HCT116 (cell line): ENCODE results near the gene ZBTB7C. TPM values are rescaled to one million over a fixed set of nuclear protein-coding genes. Genes with fewer than 3 reads are reported as not detected.

ENCODE experiments used
- ATAC-seq: fragments of 200-7000 bp; cut with Tn5 transposase; 2 replicates; pipeline ENCODE4 v1.9.1; 2020; ENCODE audit warnings: mild to moderate bottlenecking, moderate library complexity
- BruUV-seq: library from RNA; stranded (reverse); fragments of 400-500 nt; replicated peaks from 2 replicates; lab custom pipeline; 2021; lab: Mats Ljungman, UMichigan
- CTCF ChIA-PET: fragments of 300-600 bp; sonication (Branson Sonifier 250); formaldehyde crosslinking; loops from one replicate; lab custom pipeline; 2021; ENCODE audit warnings: antibody characterized with exemption; lab: Charles Lee
- POLR2A ChIA-PET: fragments of 300-600, 350-600 bp; sonication (Branson Sonifier 250); formaldehyde crosslinking; loops from one replicate; lab custom pipeline; 2021; ENCODE audit warnings: antibody characterized with exemption; lab: Charles Lee
- RAD21 ChIA-PET, 2 experiments: fragments of 300-600 bp; sonication (Branson Sonifier 250); formaldehyde crosslinking; loops; one replicate each; lab custom pipeline; 2023; ENCODE audit warnings: low total read pairs in 2 of 2; ENCODE audit not compliant: uncharacterized antibody in 2 of 2, unreplicated experiment in 2 of 2, low non-redundant PET in 1 of 2; lab: Charles Lee
- DNase-seq: peaks from one replicate; pipeline ENCODE4 v3.0.0-alpha.2; 2010; ENCODE audit warnings: low read depth, low spot score
- H2AFZ ChIP-seq: fragments of 200-600 bp; shearing (Covaris generic), sonication (generic); 2 replicates; pipeline ENCODE4 v1.6.1; 2017; ENCODE audit warnings: low read depth, mixed run types, mixed read lengths, antibody characterized with exemption, low read length; ENCODE audit not compliant: poor library complexity, severe bottlenecking
- H3K27ac ChIP-seq: 2 replicates; pipeline ENCODE4 v1.5.1; 2012; ENCODE audit warnings: low read depth, low read length
- H3K27me3 ChIP-seq: fragments of 200-600 bp; sonication (generic); 2 replicates; pipeline ENCODE4 v1.6.1; 2016; ENCODE audit warnings: mixed run types, low read length, mixed read lengths; ENCODE audit not compliant: insufficient read depth
- H3K36me3 ChIP-seq, 2 experiments: fragments of 200-500 bp in 1 of 2; fragments of 200-600 bp in 1 of 2; sonication (Bioruptor generic) in 1 of 2; sonication (generic) in 1 of 2; 2 replicates each; pipeline versions ENCODE4 v1.5.1 to v1.6.1; 2014 to 2016; ENCODE audit warnings: low read length in 2 of 2, inconsistent platforms in 1 of 2, mixed read lengths in 1 of 2, mixed run types in 1 of 2; ENCODE audit not compliant: insufficient read depth in 2 of 2, control insufficient read depth in 1 of 2
- H3K4me1 ChIP-seq, 2 experiments: fragments of 200-600 bp in 1 of 2; sonication (generic) in 1 of 2; 2 replicates each; pipeline versions ENCODE4 v1.5.1 to v1.6.1; 2012 to 2017; ENCODE audit warnings: low read length in 2 of 2, inconsistent platforms in 1 of 2, mild to moderate bottlenecking in 1 of 2, mixed read lengths in 1 of 2, mixed run types in 1 of 2, moderate library complexity in 1 of 2; ENCODE audit not compliant: insufficient read depth in 2 of 2, control insufficient read depth in 1 of 2
- H3K4me2 ChIP-seq: fragments of 200-600 bp; sonication (generic); 2 replicates; pipeline ENCODE4 v1.6.1; 2017; ENCODE audit warnings: mixed run types, low read length, mixed read lengths
- H3K4me3 ChIP-seq, 2 experiments: fragments of 200-600 bp in 1 of 2; sonication (generic) in 1 of 2; replicated peaks in 1 of 2; 2 replicates each; pipeline ENCODE4 v1.5.1; 2011 to 2016; ENCODE audit warnings: low read length in 2 of 2, control low read depth in 1 of 2, low read depth in 1 of 2, mild to moderate bottlenecking in 1 of 2, mixed read lengths in 1 of 2, mixed run types in 1 of 2
- H3K79me2 ChIP-seq: fragments of 200-600 bp; sonication (generic); 2 replicates; pipeline ENCODE4 v1.6.1; 2017; ENCODE audit warnings: mild to moderate bottlenecking, mixed run types, low read length, moderate library complexity, mixed read lengths; ENCODE audit not compliant: insufficient read depth
- H3K9ac ChIP-seq: fragments of 200-600 bp; sonication (generic); 2 replicates; pipeline ENCODE4 v1.6.1; 2016; ENCODE audit warnings: low read length, mixed read lengths
- H3K9me2 ChIP-seq: fragments of 200-600 bp; sonication (generic), shearing (Covaris generic); 2 replicates; pipeline ENCODE4 v1.6.1; 2017; ENCODE audit warnings: mixed run types, mild to moderate bottlenecking, moderate library complexity; ENCODE audit not compliant: insufficient read depth
- H3K9me3 ChIP-seq, 2 experiments: fragments of 200-500 bp in 1 of 2; fragments of 200-600 bp in 1 of 2; sonication (Bioruptor generic) in 1 of 2; sonication (generic) in 1 of 2; 2 replicates each; pipeline ENCODE4 v1.6.1; 2014 to 2017; ENCODE audit warnings: low read length in 2 of 2, mixed read lengths in 2 of 2, inconsistent platforms in 1 of 2, low read depth in 1 of 2, mild to moderate bottlenecking in 1 of 2, mixed run types in 1 of 2, moderate library complexity in 1 of 2; ENCODE audit not compliant: control insufficient read depth in 1 of 2, insufficient read depth in 1 of 2
- H4K20me1 ChIP-seq: fragments of 200-600 bp; sonication (generic), shearing (Covaris generic); 2 replicates; pipeline ENCODE4 v1.6.1; 2017; ENCODE audit warnings: mixed run types, mild to moderate bottlenecking, moderate library complexity; ENCODE audit not compliant: insufficient read depth
- CBX3 ChIP-seq: IDR thresholded peaks from 2 replicates; pipeline ENCODE4 v1.6.1; 2012; ENCODE audit warnings: low read depth
- CEBPB ChIP-seq: IDR thresholded peaks from 2 replicates; pipeline ENCODE4 v1.6.1; 2012; ENCODE audit warnings: low read depth
- CTCF ChIP-seq, 3 experiments: fragments of 200-600 bp in 1 of 3; sonication (generic) in 1 of 3; IDR thresholded peaks in 2 of 3; conservative IDR thresholded peaks in 1 of 3; 2 replicates each; pipeline ENCODE4 v1.5.1; 2012 to 2017; ENCODE audit warnings: low read depth in 2 of 3, low read length in 2 of 3, antibody characterized with exemption in 1 of 3, borderline replicate concordance in 1 of 3, control low read depth in 1 of 3, mild to moderate bottlenecking in 1 of 3, mixed read lengths in 1 of 3, mixed run types in 1 of 3, moderate library complexity in 1 of 3; ENCODE audit not compliant: insufficient read depth in 1 of 3
- EGR1 ChIP-seq: IDR thresholded peaks from 2 replicates; pipeline ENCODE4 v1.6.1; 2012; ENCODE audit warnings: low read depth
- EZH2 ChIP-seq: fragments of 200-600 bp; sonication (generic); IDR thresholded peaks from 2 replicates; pipeline ENCODE4 v1.6.1; 2017; ENCODE audit warnings: antibody characterized with exemption, mixed run types
- EZH2phosphoT487 ChIP-seq: fragments of 200-600 bp; IDR thresholded peaks from 2 replicates; pipeline ENCODE4 v1.6.1; 2018; ENCODE audit warnings: antibody characterized with exemption, borderline replicate concordance
- JUND ChIP-seq: IDR thresholded peaks from 2 replicates; pipeline ENCODE4 v1.6.1; 2012
- POLR2AphosphoS5 ChIP-seq: IDR thresholded peaks from 2 replicates; pipeline ENCODE4 v1.6.1; 2011; ENCODE audit warnings: mild to moderate bottlenecking, low read depth, low read length, moderate library complexity
- RAD21 ChIP-seq: IDR thresholded peaks from 2 replicates; pipeline ENCODE4 v1.6.1; 2012; ENCODE audit warnings: low read depth, mild to moderate bottlenecking
- SP1 ChIP-seq: IDR thresholded peaks from 2 replicates; pipeline ENCODE4 v1.6.1; 2012; ENCODE audit warnings: low read depth
- TCF7L2 ChIP-seq: IDR thresholded peaks from 2 replicates; pipeline ENCODE4 v1.7.0; 2011; ENCODE audit warnings: borderline replicate concordance, inconsistent platforms; ENCODE audit not compliant: insufficient read depth, insufficient read length; ENCODE audit errors: extremely low read depth
- ZFX ChIP-seq: fragments of 450-650 bp; IDR thresholded peaks from 2 replicates; pipeline ENCODE4 v1.6.1; 2017
- intact Hi-C: fragments of 100-400 bp; cut with micrococcal nuclease; formaldehyde crosslinking; loops from 2 replicates; pipeline ENCODE4 v1.10.0; 2022
- total RNA-seq: library from RNA; stranded (reverse); gene quantifications from one replicate; pipeline ENCODE4 v1.2.1, GENCODE V29; 2021; ENCODE audit not compliant: unreplicated experiment
- TF ChIP-seq, protein P1 (sequence below): IDR thresholded peaks from 2 replicates; pipeline ENCODE4 v1.6.1; 2012
- TF ChIP-seq, protein P2 (sequence below): IDR thresholded peaks from 2 replicates; pipeline ENCODE4 v1.6.1; 2011; ENCODE audit warnings: mild to moderate bottlenecking, low read length, moderate library complexity; ENCODE audit not compliant: insufficient replicate concordance; ENCODE audit errors: extremely low read depth

Gene ZBTB7C
- total RNA-seq, 1 experiment from 2014 or later = 0.37 TPM

DNA sequence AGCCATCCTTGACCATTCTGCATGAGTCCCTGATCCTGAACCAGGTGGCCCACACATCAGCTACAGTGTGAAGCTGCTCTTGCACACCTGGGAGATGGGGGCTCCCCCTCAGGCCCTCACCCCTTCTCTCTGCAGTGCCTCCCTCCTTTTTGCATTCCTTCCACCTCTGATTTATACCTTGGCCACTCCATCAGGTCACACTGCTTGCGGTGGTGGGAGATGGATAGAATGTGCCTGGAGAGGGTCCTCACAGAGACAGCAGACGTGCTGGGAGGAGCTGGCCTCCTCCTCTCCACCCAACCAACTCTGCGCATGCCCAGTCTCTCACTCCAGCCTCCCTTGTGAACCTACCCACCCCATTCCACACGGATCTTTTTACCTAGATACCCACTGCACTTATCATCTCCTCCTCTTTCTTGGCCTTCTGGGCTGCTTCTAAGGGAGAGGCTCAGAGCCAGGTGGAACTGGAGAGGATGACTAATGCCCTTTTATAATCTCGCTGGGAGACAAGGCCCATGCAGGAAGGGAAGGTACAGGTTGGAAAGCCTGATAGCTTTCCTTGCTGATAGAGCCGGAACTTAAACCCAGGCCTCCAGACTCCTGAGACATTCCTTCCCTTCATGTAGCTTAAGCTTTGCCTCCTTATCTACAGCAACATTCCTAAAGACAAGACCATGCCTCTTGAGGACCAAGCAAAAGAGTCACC is 205.1 kb downstream of the ZBTB7C start:
- Histone ChIP-seq H3K36me3 (no peaks in the 10 kb centered on the region), H3K9me3 (no peaks in the 10 kb centered on the region), H3K27ac (no peak overlapping the region), H3K9me2 (no peaks in the 10 kb centered on the region), H4K20me1 (no peaks in the 10 kb centered on the region), H2AFZ (no peak overlapping the region), H3K79me2 (no peaks in the 10 kb centered on the region), H3K9ac (no peak overlapping the region), H3K4me1 (peaks cover 8 to 24% of the 10 kb centered on the region in 2 experiments; a peak in 3 of 4 replicates), H3K4me2 (no peak overlapping the region), H3K27me3 (peaks cover 17% of the 10 kb centered on the region; the same call in 1 of the 2 replicates), H3K4me3 (no peak overlapping the region)
- no peak for ATAC-seq
- TF ChIP-seq EZH2phosphoT487 (no peak), TCF7L2 (no peak), CBX3 (no peak), CEBPB (no peak), EZH2 (no peak), RAD21 (no peak), SP1 (no peak), CTCF (IDR thresholded peaks at IDR 0.05 in 2 of 3, conservative IDR thresholded peaks at IDR 0.05 in 1 of 3; ENCODE audit: borderline replicate concordance in 1 of 3, insufficient read depth in 1 of 3, low read depth in 2 of 3, low read length in 2 of 3) (no peak), POLR2AphosphoS5 (no peak), EGR1 (no peak), JUND (no peak), ZFX (no peak)
- TF ChIP-seq, protein P1, sequence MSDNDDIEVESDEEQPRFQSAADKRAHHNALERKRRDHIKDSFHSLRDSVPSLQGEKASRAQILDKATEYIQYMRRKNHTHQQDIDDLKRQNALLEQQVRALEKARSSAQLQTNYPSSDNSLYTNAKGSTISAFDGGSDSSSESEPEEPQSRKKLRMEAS = no peak
- TF ChIP-seq, protein P2, sequence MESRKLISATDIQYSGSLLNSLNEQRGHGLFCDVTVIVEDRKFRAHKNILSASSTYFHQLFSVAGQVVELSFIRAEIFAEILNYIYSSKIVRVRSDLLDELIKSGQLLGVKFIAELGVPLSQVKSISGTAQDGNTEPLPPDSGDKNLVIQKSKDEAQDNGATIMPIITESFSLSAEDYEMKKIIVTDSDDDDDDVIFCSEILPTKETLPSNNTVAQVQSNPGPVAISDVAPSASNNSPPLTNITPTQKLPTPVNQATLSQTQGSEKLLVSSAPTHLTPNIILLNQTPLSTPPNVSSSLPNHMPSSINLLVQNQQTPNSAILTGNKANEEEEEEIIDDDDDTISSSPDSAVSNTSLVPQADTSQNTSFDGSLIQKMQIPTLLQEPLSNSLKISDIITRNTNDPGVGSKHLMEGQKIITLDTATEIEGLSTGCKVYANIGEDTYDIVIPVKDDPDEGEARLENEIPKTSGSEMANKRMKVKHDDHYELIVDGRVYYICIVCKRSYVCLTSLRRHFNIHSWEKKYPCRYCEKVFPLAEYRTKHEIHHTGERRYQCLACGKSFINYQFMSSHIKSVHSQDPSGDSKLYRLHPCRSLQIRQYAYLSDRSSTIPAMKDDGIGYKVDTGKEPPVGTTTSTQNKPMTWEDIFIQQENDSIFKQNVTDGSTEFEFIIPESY = no peak
- ChIA-PET RAD21 (no interaction called here), POLR2A (no interaction called here), CTCF (no interaction called here)
- no peak for DNase-seq
- intact Hi-C loops = no loop called here
- no TSS peak for BruUV-seq
